HG03520 (cell line): Measurements from ENCODE around the gene VAMP2.

Experiments
- ATAC-seq: cut with Tn5 transposase; IDR thresholded peaks from one replicate; pipeline ENCODE4 v1.9.1; 2021; ENCODE audit warnings: mild to moderate bottlenecking, moderate library complexity; ENCODE audit not compliant: unreplicated experiment

The VAMP2 gene

DNA sequence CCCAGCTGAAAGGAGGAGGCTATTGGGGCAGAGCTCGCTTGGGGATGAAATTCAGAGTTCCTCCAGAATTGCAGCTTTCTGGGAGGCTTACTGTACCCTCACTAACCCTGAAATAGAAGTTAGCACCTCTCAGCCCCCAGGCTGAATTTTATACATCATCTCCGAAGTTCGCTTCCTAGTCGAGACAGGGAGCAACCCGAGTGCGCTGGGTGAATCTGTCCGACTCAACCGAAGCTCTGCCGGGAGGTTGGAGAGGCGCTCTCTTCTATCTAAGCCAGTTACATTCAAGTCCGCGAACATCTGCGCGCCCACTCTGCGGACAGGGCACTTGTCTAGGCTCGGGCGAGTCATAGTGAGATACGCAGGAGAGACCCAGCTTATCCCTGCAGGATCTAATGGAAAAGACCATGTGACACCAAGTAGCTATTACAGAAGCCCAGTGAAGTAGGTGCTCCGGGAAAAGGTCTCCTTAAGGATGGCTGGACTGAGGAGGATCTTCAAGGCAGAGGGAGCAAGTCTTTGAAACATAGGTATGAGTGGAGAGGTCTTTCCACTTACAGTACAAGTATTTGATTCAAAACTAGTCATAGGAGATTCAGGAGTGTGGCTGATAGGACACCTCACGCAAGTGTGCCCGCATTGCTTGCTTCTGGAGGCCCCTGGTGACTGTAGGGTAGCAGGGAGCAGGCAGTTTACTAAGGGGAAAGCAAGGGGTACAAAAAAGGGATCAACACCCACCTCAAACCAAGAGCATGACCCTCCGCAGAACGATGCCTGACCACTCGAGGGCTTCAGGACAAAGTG, 38.2 kb downstream of the VAMP2 start:
- ATAC-seq: no peak

DNA sequence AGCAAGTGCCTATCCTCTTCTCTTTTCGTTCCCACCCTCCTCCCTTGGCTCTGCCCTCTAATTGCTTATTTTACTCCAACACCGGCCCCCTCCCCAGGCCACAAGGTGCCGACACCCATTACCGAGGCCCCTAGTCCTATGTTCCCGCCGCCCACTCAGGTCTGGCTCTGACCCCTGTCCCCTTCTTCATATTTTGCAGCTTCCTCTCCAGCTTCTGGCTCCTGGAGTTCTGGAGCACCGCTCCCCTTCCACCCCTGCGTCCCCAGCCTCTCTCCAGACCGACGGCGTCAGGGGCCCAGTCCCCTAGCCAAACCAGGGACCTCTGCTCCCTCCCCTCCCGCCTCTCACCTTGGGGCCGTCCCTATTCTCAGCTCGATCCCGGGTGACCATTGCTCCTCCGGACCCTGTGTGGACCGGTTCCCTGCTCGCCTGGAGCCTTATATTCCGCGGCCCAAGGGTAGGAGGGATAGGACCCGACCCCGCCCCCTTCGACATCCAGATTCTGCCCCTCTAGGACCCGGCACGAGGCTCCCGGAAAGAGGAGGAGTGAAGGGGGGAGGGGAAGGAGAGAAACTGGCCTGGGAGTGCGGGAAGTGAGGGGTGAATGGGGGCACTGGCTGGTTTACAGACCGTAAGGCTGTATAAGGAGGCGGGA, 38.9 kb downstream of the VAMP2 start, which contains the start of gene HES7:
HES7 (minus strand) TSS at position 412 of the 655 bp plus-strand sequence; CDS start at position 390, 22 bp downstream.
- ATAC-seq: no peak

DNA sequence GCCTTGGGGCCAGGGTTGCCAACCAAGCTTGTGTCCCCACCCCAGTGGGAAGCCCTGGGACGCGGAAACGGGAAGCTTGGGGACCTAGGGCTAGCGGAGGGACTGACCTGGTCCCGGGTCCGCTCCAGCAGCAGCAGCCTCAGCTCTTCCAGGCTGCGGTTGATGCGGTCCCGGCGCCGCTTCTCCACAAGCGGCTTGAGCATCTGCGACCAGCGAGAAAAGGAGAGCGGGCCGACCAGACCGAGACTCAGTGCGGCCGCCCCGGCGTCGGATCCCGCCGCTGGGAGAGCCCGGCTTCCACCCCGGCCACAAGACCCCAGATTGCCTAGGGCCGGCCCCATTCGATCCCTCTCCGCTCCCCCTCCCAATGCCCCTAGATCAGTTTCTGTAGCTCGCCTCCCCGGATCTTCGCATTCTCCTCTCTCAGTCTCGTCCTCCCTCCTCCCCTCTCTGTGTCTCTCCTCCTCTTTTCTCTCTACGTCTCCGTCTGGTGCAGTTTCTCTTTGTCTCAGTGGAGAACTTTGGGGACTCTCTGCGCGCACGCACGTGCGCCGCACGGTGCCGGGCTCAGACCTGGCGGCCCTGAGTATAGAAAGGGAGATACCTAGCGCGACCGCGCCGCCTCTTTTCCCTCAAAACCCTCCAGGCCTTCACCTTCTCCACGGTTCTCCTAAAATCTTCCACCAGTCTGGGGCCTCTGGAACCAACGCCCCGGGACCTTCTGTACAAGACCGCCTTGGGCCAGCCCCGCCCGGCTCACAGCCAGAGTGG, 39.6 kb downstream of the VAMP2 start:
- no peak for ATAC-seq

DNA sequence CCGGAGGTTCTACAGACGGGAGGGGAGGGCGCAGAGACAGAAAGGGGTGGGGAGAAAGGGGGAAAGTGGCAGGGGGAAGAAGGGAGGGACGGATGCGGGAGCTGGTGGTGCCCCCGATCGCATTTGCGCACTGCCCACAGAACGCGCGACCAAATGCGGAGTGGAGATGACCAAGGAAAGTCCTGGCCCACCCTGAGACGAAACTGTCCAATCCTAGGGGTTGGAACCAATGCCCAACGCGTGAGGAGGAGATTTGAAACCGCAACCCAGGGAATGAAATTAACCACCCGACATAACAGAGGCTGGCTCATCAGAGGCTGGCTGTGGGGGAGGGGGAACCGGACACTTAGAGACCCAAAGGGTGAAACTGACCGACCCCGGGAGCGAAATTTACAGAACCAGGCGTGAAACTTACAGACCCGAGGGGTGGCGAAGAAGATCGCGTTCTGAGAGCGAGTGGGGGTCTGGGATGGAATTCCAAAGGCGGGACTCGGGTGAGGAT, 40.3 kb downstream of the VAMP2 start:
- no peak for ATAC-seq

DNA sequence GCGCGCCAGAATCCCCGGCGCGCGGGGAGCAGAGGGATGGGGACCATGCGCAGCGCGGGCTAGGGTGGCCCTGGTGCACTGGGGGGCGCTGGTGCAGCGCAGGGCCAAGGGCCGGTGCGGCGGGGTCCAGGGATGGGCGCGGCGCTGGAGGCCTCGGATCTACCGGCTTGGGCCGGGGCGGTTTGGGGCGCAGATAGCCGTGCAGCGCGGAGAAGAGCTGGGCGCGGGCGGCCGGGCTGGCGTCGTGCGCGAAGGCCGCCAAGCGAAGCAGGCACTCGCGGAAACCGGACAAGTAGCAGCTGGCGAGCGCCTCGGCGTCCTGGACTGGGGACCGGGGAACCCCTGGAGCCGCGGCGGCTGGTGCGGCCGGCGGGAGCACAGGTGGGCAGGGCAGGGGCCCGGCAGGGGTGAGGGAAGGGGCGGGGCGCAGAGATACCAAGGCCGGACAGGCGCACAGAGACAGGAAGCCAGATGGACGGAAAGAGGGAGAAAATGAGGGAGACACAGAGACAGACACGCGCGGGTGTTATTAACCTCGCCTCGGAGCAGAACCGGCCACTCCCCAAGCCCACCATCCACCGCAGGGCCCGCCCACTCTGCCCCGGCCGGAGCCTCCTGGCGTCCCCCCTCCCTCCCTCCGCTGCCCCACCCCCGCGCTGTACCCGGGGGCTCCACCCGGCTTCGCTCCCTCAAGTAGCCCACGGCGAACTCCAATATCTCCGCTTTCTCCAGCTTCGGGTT, 40.9 kb downstream of the VAMP2 start:
- ATAC-seq: no peak

DNA sequence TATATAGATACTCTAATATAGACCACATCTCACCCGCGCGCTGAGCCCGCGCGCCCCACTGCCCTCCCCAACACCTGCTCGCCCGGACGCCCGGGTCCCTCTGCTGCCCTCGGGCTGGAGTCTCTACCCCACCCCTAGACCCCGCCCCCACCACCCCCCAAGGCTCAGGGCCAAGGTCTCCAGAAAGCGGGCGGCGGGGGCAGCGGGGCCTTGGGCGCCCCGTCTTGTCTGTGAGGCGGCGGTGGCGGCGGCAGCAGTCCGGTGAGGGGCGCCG, 41.4 kb downstream of the VAMP2 start:
- no peak for ATAC-seq

DNA sequence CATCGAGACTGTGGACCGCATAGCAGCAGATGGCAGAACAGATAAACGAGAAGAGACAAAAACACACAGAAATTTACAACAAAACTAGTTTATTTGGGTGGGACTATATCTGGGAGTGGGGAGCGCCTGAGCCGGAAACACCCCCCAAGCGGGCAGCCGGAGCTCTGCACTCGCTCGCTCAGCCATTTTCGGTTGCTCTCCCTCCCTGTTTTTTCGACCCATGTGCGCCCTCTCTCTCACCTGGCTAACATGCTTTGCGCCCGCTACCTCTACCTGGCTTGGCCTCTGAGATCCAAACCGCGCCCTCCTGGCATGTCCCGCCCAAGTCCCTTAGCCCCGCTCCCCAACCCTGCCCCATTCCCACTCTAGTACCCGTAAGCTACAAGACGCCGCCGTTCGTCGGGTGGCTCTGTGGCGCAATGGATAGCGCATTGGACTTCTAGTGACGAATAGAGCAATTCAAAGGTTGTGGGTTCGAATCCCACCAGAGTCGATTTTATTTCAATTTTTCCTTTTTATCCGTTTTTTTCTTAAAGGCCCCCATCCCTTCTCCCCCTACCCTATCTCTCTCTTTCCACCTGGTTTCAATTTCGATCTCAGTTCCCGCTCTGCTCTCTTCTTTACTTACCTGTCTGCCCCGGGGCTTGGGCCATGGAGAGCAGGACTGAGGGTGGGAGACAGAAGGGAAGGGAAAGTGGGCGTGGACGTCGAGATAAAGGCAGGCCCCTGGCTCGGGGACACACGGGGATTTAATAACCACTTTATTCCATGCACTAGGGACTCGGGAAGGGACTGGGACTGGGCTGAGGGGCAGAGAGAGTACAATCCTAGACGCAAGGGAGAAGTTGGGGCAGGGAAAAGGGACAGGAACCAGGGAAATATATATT, 42.0 kb downstream of the VAMP2 start:
- no peak for ATAC-seq

DNA sequence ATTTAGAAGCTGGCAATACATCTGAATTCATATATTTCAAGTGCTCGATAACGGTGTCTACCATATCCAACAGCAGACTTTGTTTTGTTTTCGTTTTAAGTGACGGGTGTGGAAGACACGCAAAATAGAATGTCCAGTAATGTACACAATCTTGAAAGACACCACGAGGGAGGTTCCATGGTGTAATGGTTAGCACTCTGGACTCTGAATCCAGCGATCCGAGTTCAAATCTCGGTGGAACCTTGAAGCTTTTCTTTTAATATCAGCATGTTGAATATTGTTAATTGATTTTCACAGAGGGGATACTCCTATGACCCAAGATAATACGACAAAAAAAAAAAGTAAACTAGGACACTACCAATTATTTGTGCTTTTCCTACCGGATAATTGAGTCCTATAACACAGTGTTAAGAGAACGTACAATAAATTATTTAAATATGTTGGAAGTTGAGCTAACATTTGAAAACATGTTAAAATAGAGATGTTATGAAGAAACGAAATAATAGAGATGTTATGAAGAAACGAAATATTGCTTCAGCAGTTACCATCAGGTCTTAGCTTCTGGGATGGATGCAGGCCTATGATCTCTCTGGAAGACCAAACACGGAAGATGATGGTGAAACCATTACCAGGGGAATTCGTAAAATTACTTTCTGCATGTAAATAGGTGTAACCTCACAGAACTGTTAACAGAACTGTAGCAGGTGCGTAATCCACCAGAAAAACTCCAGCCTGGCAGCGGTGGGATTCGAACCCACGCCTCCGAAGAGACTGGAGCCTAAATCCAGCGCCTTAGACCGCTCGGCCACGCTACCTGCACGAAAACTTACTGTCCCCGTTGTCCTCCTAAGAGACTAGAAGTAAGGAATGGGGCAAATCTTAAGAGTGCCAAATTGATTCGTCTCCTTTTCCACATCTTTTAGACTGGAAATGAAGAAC, 42.9 kb downstream of the VAMP2 start:
- ATAC-seq: no peak

DNA sequence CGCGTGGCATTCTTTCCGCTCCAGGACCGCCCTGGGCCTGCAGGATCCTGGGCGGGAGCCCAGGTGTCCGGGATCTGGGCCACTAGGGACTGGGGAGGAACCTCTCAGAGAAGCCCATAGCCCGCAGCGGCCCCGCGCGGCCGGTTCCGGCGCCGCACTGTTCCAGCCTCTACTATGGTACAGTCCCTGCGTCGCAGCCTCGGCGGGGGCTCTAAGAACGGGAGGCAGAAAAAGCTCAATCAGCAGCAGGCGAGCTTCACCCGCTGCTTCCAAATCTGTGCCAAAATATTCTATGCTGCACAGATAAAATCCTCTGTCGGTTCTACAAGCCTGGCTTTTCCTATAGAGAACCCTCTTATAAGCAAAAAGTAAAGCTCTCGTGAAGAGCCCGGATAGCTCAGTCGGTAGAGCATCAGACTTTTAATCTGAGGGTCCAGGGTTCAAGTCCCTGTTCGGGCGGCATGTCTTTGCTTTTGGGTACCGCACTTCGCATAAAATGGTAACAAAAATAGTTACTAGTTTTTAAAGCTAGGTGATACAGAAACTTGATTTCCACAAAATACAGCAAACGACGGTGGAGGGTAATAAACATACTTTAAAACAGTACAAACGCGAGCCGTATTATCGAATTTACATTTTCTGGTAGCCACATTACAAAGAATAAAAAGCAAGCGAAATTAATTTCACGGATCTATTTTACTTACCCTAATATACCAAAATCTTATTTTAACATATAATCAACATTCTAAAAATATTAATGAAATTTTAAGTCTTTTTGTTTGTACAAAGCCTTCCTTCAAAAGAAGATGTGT, 43.8 kb downstream of the VAMP2 start:
- ATAC-seq: peak; percentile 34

DNA sequence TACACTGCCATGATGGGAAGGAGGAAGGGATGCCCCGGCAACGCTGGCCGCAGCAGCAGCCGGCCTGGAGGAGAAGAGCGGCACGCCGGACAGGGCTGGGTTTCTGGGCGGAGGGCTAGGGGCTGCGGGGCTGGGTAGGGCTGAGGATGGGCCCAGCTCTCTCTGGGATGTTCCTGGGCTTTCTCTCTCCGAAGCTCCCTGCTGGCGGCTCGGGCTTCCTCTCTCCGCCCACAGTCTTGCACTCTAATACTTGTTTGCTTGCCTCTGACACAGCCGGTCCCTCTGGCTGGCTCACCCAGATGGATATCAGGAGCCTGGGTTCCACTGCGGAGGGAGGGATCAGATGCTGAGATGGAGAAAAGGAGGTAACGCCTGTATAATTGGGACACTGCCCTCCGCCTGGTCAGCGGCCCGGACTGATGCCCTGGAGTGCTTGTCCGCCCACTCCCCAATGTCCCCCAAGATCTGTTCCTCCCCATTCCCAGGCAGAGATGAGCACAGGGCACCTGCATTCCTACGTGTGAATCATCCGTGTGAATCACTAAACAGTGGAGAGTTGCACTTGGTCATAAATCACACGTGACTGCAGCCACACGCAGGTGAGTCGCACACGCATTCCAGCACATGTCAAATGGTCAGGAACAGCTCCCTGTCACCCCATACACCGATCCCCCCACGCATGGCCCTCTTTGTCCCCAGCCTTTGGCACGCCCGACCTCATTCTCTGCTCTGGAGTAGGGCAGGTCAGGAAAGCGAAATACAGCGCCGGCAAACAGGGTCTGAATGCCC, 44.6 kb downstream of the VAMP2 start, which contains the start of gene ALOXE3:
ALOXE3 (minus strand) TSS at position 535 of the 789 bp plus-strand sequence; CDS start at position 11, 524 bp downstream.
- ATAC-seq: no peak

DNA sequence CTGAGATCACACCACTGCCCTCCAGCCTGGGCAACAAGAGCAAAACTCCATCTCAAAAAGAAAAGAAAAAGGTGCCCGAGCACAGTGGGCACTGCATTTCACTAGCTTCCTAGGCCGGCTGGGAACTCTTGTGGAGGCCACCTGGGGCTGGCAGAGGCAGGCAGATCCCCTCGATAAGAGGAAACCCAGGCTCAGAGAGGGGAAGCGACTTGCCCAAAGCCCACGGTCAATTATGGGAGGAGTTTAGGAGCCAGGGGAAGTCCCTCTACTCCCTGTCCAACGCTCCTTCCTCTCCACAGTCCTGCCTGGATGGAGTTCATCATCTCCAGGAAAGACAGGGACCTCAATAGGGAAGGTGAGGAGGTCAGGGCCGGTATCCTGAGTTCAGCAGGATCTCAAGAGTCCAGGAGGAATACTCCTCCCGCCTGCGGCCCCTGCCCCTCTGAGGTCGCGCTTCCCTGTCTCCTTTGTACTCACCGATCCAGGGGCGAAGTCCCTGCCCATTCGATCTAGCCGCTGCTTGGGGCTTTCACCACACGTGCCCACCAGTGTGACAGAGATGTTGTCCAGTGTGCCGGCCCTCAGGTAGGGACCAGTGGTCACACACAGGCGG, 45.3 kb downstream of the VAMP2 start:
- no peak for ATAC-seq

DNA sequence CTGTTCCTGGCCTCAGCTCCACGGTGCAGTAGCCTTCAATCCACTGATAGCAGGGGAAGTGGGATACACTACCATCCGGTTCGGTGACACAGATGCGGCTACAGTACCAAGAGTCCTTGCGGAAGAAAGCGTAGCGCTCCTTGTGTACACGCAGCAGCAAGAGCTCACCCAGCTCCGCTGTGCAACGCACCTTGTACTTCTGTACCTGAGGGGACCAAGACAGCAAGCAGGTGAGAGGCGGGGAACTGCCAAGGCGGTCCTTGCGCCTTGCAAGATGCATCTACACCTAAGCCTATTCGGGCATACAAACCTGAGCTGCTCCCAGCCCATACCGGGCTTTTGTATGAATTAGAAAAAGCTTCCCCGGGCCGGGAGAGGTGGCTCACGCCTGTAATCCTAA, 46.0 kb downstream of the VAMP2 start:
- no peak for ATAC-seq

DNA sequence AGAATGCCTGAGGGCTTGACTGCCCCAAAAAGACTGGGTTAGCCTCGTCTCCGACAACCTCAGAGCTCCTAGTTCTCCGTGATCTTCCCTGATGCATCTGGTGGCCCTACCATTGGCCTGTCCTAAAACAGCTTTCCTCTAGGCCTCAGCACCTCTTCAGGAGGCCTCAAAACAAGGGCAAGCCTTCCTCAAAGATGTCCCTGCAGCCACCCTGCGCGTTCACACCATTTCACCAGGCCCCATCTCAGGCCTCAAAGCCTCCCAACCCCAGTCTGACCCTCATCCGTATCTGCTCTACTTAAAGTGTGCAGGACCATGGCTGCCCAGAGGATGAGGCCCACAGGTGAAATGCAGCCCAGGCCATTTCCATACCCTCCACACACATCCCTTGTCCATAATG, 51.8 kb downstream of the VAMP2 start:
- ATAC-seq: no peak

DNA sequence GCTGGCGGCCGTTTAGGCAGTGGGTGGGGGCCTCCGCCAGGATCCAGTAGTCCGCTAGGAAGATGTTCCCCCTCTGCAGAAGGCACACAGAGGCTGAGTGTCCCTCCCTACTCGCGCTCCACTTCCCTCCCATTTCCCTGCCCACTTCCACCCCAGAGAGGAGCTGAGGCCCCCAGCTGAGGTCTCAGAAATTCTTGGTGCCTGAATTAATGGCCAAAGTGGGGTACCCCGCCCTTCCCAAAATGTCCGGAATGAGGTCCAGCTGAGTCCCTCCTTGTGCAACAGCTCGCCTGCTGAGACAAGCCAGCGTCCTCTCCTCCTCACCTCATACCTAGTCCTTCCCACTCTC, 52.3 kb downstream of the VAMP2 start:
- ATAC-seq: no peak

DNA sequence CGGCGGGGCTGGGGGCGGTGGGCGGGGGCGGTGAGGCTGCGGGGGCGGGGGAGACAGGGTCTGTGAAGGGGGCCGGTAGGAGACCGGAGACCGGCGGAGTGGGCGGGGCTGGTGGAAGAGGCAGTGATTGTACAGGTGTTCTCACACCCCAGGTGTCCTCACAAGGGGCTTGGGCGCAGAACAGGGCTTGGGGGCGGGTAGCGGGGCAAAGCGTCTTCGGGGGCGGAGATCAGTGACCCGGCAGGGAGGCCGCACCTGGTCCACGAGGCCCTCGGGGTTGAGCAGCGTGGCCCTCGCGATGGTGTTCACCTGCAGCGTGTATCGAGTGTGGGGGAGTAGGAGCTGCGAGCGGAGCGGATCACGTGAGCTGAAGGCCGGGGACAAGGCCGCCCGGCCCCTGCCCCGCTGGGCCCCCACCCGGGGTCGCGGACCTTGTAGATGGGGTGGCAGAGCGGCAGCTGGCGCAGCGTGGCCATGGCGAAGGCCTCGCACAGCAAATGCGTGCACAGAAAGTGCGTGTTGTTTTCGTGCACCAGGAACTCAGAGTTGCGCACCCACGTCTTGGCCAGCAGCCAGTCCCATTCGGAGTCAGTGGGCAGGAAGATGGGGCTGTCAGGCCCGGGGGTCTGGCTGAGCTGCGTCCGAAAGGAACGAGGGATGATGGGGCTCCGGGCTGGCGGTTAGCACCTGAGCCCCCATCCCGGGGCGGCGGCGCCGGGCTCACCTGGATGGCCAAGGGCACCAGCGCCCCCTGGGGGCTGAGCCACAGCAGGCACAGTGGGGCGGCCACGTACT, 52.9 kb downstream of the VAMP2 start:
- ATAC-seq: no peak
